ENCODE measurements around the gene SND1. TPM values are rescaled to one million over a fixed set of nuclear protein-coding genes. Genes with fewer than 3 reads are reported as not detected.

SND1 gene
- total RNA-seq, 6 experiments from 2014 or later, result 77.5 to 150 (median 126) TPM

DNA sequence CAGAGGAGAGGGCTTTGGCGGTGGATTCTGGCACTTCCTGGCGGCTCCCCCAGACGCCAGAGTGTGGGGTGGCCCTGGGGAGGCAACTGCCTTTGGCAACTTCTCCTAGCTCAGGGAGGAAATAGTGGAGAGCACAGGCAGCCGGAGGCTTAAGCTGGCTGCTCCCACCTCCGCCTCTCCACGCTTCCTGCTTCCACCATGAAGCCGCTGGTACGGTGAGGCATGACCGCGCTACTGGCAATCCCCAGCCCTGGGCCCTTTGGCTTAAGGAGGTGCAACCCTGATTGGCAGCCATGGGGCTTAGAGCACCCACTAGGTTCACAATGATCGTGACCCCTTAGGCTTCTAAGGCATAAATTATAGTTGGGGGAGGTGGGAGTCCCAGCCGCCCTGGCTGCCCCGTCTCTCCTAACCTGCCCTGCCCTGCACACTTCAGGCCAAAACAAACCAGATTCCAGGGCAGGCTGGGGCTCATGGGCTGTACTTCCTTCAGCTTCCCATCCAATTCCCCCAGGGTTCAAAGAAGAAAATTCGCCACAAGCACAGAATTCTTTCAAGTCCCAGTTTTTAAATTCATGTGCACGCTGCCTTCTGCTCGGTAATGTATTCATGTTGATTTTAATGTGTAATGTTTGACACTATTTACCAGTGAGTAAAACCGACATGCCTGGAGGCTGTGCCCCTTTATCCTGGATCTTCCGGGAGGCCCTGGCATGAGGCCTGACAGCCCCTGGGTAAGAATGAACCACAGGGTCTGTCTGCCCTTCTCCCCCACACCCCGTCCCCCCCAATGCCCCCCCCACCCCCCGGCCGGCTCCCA, 469.9 kb downstream of the SND1 start:
- Histone ChIP-seq H3K36me3 (no peaks in the 10 kb centered on the region), H3K27me3 (no peaks in the 10 kb centered on the region), H3K9me3 (no peaks in the 10 kb centered on the region), H3K27ac (no peak overlapping the region), H3K4me3 (no peak overlapping the region), H3K4me1 (no peaks in the 10 kb centered on the region)
- ATAC-seq (peak; percentile 7 to 51 (median 42)), DNase-seq (peak in 1 of 3 donors; percentile 57)
- TF ChIP-seq, protein P1, sequence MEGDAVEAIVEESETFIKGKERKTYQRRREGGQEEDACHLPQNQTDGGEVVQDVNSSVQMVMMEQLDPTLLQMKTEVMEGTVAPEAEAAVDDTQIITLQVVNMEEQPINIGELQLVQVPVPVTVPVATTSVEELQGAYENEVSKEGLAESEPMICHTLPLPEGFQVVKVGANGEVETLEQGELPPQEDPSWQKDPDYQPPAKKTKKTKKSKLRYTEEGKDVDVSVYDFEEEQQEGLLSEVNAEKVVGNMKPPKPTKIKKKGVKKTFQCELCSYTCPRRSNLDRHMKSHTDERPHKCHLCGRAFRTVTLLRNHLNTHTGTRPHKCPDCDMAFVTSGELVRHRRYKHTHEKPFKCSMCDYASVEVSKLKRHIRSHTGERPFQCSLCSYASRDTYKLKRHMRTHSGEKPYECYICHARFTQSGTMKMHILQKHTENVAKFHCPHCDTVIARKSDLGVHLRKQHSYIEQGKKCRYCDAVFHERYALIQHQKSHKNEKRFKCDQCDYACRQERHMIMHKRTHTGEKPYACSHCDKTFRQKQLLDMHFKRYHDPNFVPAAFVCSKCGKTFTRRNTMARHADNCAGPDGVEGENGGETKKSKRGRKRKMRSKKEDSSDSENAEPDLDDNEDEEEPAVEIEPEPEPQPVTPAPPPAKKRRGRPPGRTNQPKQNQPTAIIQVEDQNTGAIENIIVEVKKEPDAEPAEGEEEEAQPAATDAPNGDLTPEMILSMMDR (IDR thresholded peaks at IDR 0.05), result no peak
- TF ChIP-seq POLR2A (IDR thresholded peaks at IDR 0.05), result no peak
- intact Hi-C loops (cut with DNase I), result no loop called here
- WGBS (ENCODE audit: insufficient coverage, low coverage, low lambda C conversion rate, missing lambda C conversion rate), result 70% methylated on average over 11 of the region's 21 CpGs

DNA sequence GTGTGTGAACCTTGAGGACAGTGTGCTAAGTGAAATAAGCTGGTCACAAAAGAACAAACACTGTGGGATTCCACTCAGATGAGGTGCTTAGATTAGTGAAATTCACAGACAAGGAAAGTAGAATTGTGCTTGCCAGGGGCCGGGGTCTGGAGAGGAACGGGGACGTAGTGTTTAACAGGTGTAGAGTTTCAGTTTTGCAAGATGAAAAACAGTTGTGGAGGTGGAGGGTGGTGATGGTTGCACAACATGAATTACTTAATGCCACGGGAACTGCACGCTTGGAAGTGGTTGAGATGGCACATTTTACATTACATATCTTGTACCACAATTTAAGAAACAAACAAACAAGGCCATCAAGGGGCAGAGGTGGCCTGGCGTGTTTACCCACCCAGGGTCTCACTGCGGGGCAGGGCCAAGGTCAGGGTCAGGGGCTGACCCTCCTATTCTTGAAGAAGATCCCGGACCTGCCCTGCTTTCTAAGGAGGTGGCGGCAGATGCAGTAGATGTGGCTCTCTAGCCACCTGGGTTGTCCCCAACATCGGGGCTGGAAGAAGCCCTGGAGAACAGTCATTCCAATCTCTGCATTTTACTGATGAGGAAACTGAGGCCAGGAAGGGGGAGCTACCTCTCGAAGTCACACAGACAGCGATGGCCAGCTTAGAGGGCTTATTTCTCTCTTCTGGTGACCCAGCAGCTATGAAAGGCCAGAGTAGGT, 470.7 kb downstream of the SND1 start:
- no peak for TF ChIP-seq POLR2A (IDR thresholded peaks at IDR 0.05)
- TF ChIP-seq, protein P1 (IDR thresholded peaks at IDR 0.05), result no peak
- Histone ChIP-seq H3K36me3 (no peaks in the 10 kb centered on the region), H3K4me3 (no peak overlapping the region), H3K27ac (no peak overlapping the region), H3K9me3 (no peaks in the 10 kb centered on the region), H3K27me3 (no peaks in the 10 kb centered on the region), H3K4me1 (no peaks in the 10 kb centered on the region)
- WGBS (ENCODE audit: insufficient coverage, low coverage, low lambda C conversion rate, missing lambda C conversion rate), result 46% methylated on average over 8 of the region's 12 CpGs
- ATAC-seq (peak; percentile 69 to 87 (median 80)), DNase-seq (peak in 1 of 3 donors; percentile 42)
- intact Hi-C loops (cut with DNase I), result no loop called here

DNA sequence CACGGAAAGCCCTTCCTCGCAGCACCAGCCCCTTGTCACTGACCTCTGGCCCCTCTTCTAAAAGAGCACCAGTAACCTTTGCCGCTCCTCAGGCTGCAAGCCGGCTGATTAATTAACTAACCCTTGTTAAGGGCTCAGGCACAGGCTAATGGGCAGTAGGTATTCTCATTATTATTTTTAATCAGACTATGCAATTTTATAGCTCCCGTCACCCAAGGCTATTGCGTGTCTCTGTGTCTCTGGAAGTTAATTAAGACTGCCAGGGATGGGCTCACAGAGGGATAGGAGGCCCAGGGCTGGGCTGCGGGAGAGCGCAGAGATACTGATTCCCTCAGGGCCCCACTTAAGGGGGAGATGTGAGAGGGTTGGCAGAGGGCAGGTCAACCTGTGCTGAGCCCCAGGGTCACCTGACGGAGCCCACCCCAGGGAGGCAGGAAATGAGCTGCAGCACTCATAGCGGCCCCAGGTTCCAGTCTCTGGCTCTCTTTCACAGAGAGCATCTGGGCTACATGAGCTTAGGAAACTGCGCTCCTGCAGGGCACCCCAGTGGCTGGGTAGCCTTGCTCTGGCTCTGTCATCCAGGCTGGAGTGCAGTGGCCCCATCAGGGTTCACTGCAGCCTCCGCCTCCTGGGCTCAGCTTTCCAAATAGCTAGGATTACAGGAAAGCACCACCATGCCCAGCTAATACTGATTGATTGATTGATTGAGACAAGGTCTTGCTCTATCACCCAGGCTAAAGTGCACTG, 471.5 kb downstream of the SND1 start:
- no peak overlapping the region for H3K27ac ChIP-seq
- H3K27me3 ChIP-seq, result no peaks in the 10 kb centered on the region
- ATAC-seq (peak in 2 of 4 donors; percentile 9 to 23), DNase-seq (peak in 1 of 3 donors; percentile 52)
- no peaks in the 10 kb centered on the region for H3K9me3 ChIP-seq
- no peak overlapping the region for H3K4me3 ChIP-seq
- TF ChIP-seq, protein P1 (IDR thresholded peaks at IDR 0.05), result no peak
- no peak for TF ChIP-seq POLR2A (IDR thresholded peaks at IDR 0.05)
- intact Hi-C loops (cut with DNase I), result no loop called here
- 63% methylated on average over 6 of the region's 12 CpGs for WGBS (ENCODE audit: insufficient coverage, low coverage, low lambda C conversion rate, missing lambda C conversion rate)
- no peaks in the 10 kb centered on the region for H3K4me1 ChIP-seq
- H3K36me3 ChIP-seq, result no peaks in the 10 kb centered on the region

DNA sequence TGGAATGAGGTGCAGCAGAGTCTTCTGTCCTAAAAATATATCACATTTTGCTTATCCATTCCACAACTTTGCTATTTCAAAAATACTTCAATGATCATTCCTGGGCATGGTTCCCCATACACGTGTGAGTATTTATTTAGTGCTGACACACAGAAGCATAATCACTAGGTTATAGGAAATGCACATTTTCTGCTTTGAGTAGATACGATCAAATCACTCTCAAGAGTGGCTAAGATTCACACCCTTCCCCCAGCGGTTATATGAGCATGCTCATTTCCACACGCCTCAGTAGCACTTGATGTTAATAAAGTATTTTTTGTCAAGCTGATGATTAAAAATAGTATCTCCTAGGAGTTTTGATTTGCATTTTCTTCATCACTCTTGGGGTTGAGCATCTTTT, 472.8 kb downstream of the SND1 start:
- WGBS (ENCODE audit: insufficient coverage, low coverage, low lambda C conversion rate, missing lambda C conversion rate), result 41% methylated on average over 4 of the region's 4 CpGs

More for the DNA sequence above, 472.8 kb downstream of the SND1 start:
- DNase-seq (no peak), ATAC-seq (no peak)
- H3K36me3 ChIP-seq, result no peaks in the 10 kb centered on the region
- no peaks in the 10 kb centered on the region for H3K27me3 ChIP-seq
- no peaks in the 10 kb centered on the region for H3K4me1 ChIP-seq
- no peak overlapping the region for H3K27ac ChIP-seq
- intact Hi-C loops (cut with DNase I), result no loop called here
- H3K9me3 ChIP-seq, result no peaks in the 10 kb centered on the region
- no peak overlapping the region for H3K4me3 ChIP-seq
- TF ChIP-seq POLR2A (IDR thresholded peaks at IDR 0.05), result no peak
- TF ChIP-seq, protein P1 (IDR thresholded peaks at IDR 0.05), result no peak

All from right lobe of liver (tissue), 6 donors.